ENCODE data around the gene XPO5.

Gene XPO5

DNA sequence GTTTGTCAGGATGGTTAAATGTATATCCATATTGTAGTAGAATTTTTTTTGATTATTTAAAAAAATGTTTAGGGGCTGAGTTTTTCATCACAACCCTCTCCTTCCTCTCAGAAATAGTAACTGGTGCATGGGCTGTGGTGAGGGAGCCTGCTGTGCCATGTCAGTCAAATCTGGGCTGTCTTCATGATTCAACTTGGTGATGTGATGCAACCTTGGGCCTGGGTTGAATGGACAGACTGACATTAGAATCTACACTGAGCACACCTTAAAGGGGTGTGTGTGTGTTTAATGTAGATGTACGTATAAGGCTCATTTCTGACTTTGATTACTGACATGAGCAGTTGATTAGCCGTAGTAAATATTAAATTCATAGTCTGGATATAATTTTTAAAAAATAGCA, 94.8 kb downstream of the XPO5 start:
- TF ChIP-seq, protein P1, sequence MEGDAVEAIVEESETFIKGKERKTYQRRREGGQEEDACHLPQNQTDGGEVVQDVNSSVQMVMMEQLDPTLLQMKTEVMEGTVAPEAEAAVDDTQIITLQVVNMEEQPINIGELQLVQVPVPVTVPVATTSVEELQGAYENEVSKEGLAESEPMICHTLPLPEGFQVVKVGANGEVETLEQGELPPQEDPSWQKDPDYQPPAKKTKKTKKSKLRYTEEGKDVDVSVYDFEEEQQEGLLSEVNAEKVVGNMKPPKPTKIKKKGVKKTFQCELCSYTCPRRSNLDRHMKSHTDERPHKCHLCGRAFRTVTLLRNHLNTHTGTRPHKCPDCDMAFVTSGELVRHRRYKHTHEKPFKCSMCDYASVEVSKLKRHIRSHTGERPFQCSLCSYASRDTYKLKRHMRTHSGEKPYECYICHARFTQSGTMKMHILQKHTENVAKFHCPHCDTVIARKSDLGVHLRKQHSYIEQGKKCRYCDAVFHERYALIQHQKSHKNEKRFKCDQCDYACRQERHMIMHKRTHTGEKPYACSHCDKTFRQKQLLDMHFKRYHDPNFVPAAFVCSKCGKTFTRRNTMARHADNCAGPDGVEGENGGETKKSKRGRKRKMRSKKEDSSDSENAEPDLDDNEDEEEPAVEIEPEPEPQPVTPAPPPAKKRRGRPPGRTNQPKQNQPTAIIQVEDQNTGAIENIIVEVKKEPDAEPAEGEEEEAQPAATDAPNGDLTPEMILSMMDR (IDR thresholded peaks at IDR 0.05; ENCODE audit: low read depth, low read length, missing control alignments): no peak
- H3K4me3 ChIP-seq (ENCODE audit: low read depth, low read length): no peak overlapping the region
- DNase-seq (ENCODE audit: low read depth): no peak

DNA sequence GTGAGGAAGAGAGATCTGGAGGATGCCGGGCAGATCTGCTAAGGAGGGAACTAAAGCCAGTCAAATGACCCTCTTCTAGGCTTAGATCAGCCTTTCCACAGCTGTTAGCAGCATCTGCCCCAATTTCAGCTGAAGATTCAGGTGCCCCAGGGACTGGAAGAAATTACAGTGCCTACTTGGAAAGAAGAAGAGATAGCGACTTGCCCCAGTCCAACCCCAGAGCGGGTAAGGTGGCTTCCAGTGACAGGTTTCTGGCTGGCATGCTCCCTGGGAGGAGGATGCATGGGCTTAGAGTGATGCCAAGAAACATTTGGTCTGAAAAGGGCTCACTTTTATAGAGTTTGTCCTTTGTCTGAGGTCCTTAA, 97.8 kb downstream of the XPO5 start:
- H3K4me3 ChIP-seq (ENCODE audit: low read depth, low read length): peak overlapping the region; percentile 86
- no peak for DNase-seq (ENCODE audit: low read depth)
- TF ChIP-seq, protein P1 (IDR thresholded peaks at IDR 0.05; ENCODE audit: low read depth, low read length, missing control alignments): no peak

DNA sequence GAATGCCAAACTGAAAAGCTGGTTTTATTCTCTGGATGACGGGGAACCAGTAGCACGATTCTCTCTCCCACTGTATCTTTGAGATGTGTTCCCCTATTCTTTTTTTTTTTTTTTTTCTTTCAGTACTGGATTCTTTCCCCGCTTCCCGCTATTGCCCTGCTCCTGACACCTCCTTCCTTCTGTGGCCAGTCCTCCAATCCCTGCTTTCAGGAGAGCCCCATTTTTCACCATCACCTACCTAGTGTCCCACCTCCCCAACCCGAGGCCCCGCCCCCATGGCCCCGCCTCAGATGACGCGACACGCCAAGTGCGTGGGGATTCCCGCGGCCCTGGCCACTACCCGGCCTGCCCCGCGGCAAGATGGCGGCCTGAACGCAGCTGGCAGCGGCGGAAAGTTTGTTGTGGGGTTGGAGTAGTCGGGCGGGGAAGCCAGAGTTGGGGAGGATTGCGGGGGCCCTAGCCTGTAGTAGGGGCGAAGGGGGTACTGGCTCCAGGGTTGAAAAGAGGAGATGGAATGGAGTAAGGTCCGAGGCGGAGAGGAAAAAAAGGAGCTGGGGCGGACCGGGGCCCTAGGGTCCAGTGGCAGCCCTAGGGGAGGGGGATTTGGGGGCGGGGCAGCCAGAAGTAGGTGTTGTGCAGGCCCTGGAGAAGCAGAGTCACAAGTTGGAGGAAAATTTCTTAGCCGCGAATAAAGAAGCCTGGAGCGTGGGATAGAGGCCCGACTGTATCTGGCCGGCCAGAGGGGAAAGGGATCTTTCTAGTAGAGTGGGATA, 98.4 kb downstream of the XPO5 start, which contains the start of gene TJAP1:
Gene TJAP1 (plus strand): TSS at position 336 of the 773 bp plus-strand sequence. CDS start 21,432 bp downstream, outside the sequence.
- TF ChIP-seq, protein P1 (IDR thresholded peaks at IDR 0.05; ENCODE audit: low read depth, low read length, missing control alignments): no peak
- H3K4me3 ChIP-seq (ENCODE audit: low read depth, low read length): peak within 1 kb of the TSS; percentile 86
- peak; percentile 46 for DNase-seq (ENCODE audit: low read depth)

DNA sequence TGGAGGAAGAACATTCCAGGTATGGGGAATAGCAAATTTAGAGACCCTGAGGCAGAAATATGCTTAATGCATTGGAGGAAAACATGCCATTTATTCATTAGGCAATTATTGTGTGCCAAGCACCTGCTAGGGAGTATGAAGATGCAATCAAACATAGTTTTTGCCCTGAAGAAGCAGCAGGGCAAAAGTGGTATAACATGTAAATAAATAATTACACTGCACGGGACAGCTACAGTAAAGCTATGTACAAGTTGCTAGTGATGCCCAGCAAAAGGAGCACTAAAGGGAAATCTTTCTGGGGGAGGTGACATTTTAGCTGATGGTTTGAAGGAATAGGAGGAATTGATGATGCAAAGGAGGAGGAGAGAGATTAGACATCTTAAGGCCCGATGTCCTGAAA, 99.1 kb downstream of the XPO5 start:
- H3K4me3 ChIP-seq (ENCODE audit: low read depth, low read length): peak overlapping the region; percentile 86; the same call in 1 of the 2 replicates
- DNase-seq (ENCODE audit: low read depth): no peak
- TF ChIP-seq, protein P1 (IDR thresholded peaks at IDR 0.05; ENCODE audit: low read depth, low read length, missing control alignments): no peak

DNA sequence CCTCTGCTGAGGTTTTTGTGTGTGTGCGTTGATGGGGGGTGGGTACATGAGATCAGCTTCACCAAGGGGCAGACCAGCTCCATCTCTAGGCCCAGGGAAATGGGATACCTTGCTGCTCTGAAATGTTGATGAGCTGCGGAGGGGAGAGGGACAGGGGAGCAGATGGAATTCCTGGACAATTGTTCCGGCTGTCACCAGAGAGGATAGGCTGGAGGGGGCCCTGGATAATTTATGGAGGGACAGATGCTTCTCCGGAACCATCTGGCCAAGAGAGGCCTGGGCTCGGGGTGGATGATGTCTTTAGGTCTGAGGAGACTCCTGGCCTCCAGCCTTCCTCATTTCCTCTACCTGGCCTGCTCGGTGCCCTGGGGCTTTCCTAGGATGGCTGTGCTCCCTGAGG, 100.3 kb downstream of the XPO5 start:
- H3K4me3 ChIP-seq (ENCODE audit: low read depth, low read length): no peak overlapping the region
- TF ChIP-seq, protein P1 (IDR thresholded peaks at IDR 0.05; ENCODE audit: low read depth, low read length, missing control alignments): no peak
- no peak for DNase-seq (ENCODE audit: low read depth)

DNA sequence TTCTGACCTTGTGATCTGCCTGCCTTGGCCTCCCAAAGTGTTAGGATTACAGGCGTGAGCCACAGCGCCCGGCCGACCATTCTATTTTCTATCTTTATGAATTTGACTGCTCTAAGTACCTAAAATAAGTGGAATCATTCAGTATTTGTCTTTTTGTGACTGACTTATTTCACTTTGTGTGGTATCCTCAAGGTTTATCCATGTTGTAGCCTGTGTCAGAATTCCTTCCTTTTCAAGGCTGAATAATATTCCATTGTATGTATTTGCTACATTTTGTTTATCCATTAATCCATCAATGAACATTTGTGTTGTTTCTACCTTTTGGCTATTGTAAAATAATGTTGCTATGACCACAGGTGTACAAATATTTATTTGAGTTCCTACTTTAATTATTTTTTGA, 103.3 kb downstream of the XPO5 start:
- TF ChIP-seq, protein P1 (IDR thresholded peaks at IDR 0.05; ENCODE audit: low read depth, low read length, missing control alignments): no peak
- no peak overlapping the region for H3K4me3 ChIP-seq (ENCODE audit: low read depth, low read length)
- DNase-seq (ENCODE audit: low read depth): no peak

All from GM12864 (cell line).